K562 (cell line): ENCODE data around the gene SCRN2. TPM values are rescaled to one million over a fixed set of nuclear protein-coding genes. Genes with fewer than 3 reads are reported as not detected.

ENCODE experiments used
- ADNP ChIP-seq: fragments of 200-800 bp; sonication (Bioruptor generic); IDR thresholded peaks from 2 replicates; pipeline ENCODE4 v1.6.1; 2016; ENCODE audit warnings: missing genetic modification characterization, missing compliant biosample characterization
- BDP1 ChIP-seq: IDR thresholded peaks from 3 replicates; pipeline ENCODE4 v1.6.1; 2011; ENCODE audit not compliant: insufficient read length, insufficient read depth
- BRD9 ChIP-seq: fragments of 450-650 bp; IDR thresholded peaks from 2 replicates; pipeline ENCODE4 v1.6.1; 2018; ENCODE audit warnings: low read depth; ENCODE audit not compliant: partially characterized antibody
- CBX2 ChIP-seq: fragments of 200-600 bp; sonication (generic); IDR thresholded peaks from one replicate; pipeline ENCODE4 v1.6.1; 2012; ENCODE audit warnings: mild to moderate bottlenecking, low read length, inconsistent platforms; ENCODE audit not compliant: insufficient read depth, poor library complexity, severe bottlenecking
- DPF2 ChIP-seq: fragments of 450-650 bp; IDR thresholded peaks from 2 replicates; pipeline ENCODE4 v1.6.1; 2016
- FOS ChIP-seq: IDR thresholded peaks from 3 replicates; pipeline ENCODE4 v1.6.1; 2011; ENCODE audit not compliant: insufficient read length; ENCODE audit errors: extremely low read depth
- HNRNPL ChIP-seq: fragments of 200-400 bp; formaldehyde crosslinking; IDR thresholded peaks from 2 replicates; pipeline ENCODE4 v1.6.1; 2017; ENCODE audit warnings: low read depth, mild to moderate bottlenecking, low read length
- KDM4B ChIP-seq, 2 experiments: fragments of 450-650 bp in 1 of 2; sonication (generic) in 1 of 2; IDR thresholded peaks; 2 replicates each; pipeline ENCODE4 v1.6.1; 2016 to 2017; ENCODE audit warnings: borderline replicate concordance in 2 of 2, antibody characterized with exemption in 1 of 2, low read depth in 1 of 2, mild to moderate bottlenecking in 1 of 2
- LCOR ChIP-seq: sonication (generic); formaldehyde crosslinking; IDR thresholded peaks from 2 replicates; pipeline ENCODE4 v1.8.0; 2022; ENCODE audit warnings: mild to moderate bottlenecking, missing genetic modification reagents
- MAZ ChIP-seq, 2 experiments: fragments of 450-650 bp in 1 of 2; sonication (generic) in 1 of 2; formaldehyde crosslinking; IDR thresholded peaks in 1 of 2; conservative IDR thresholded peaks in 1 of 2; 2 replicates each; pipeline versions ENCODE4 v1.4.0 to v1.5.0; 2020; ENCODE audit warnings: mild to moderate bottlenecking in 1 of 2, missing genetic modification reagents in 1 of 2
- NR4A1 ChIP-seq, 2 experiments: fragments of 250-450 bp in 1 of 2; fragments of 450-650 bp in 1 of 2; sonication (Bioruptor Pico) in 1 of 2; IDR thresholded peaks; 2 replicates each; pipeline versions ENCODE4 v1.4.0 to v1.6.1; 2016 to 2020; ENCODE audit warnings: mild to moderate bottlenecking in 2 of 2, missing compliant biosample characterization in 1 of 2, missing genetic modification characterization in 1 of 2, moderate library complexity in 1 of 2
- PHF20 ChIP-seq: fragments of 450-650 bp; IDR thresholded peaks from 2 replicates; pipeline ENCODE4 v1.6.1; 2018; ENCODE audit not compliant: partially characterized antibody
- PHF8 ChIP-seq: fragments of 200-600 bp; sonication (generic); IDR thresholded peaks from 2 replicates; pipeline ENCODE4 v1.6.1; 2012; ENCODE audit warnings: mixed run types, mild to moderate bottlenecking, inconsistent platforms, low read length, moderate library complexity, borderline replicate concordance
- RAD21 ChIP-seq, 2 experiments: fragments of 250-450 bp in 1 of 2; fragments of 450-650 bp in 1 of 2; sonication (Bioruptor Pico) in 1 of 2; formaldehyde crosslinking in 1 of 2; IDR thresholded peaks in 1 of 2; conservative IDR thresholded peaks in 1 of 2; 2 replicates each; pipeline versions ENCODE4 v1.4.0 to v1.8.0; 2020 to 2022; ENCODE audit warnings: mild to moderate bottlenecking in 2 of 2, moderate library complexity in 1 of 2
- RAD51 ChIP-seq: fragments of 450-650 bp; IDR thresholded peaks from 2 replicates; pipeline ENCODE4 v1.7.1; 2016; ENCODE audit warnings: low read depth, mild to moderate bottlenecking, borderline replicate concordance
- RB1 ChIP-seq: fragments of 450-650 bp; IDR thresholded peaks from 2 replicates; pipeline ENCODE4 v1.6.1; 2017; ENCODE audit warnings: low read depth, mild to moderate bottlenecking
- RFX5 ChIP-seq: IDR thresholded peaks from 2 replicates; pipeline ENCODE4 v1.6.1; 2011; ENCODE audit warnings: low read depth, mild to moderate bottlenecking, improper control_type of control experiment, low read length
- SOX6 ChIP-seq: fragments of 450-650 bp; IDR thresholded peaks from 2 replicates; pipeline ENCODE4 v1.6.1; 2014; ENCODE audit warnings: mild to moderate bottlenecking
- TAL1 ChIP-seq: fragments of 450-650 bp; IDR thresholded peaks from 2 replicates; pipeline ENCODE4 v1.6.1; 2016; ENCODE audit warnings: mild to moderate bottlenecking
- TARDBP ChIP-seq: fragments of 450-650 bp; IDR thresholded peaks from 2 replicates; pipeline ENCODE4 v1.6.1; 2016
- TGIF2 ChIP-seq: sonication (generic); formaldehyde crosslinking; IDR thresholded peaks from 2 replicates; pipeline ENCODE4 v1.8.1; 2022; ENCODE audit warnings: mild to moderate bottlenecking, missing genetic modification reagents, moderate library complexity
- ZBTB8A ChIP-seq: fragments of 450-650 bp; IDR thresholded peaks from 2 replicates; pipeline ENCODE4 v1.6.1; 2018; ENCODE audit warnings: mild to moderate bottlenecking, moderate library complexity; ENCODE audit not compliant: partially characterized antibody
- ZNF134 ChIP-seq: fragments of 250-450 bp; sonication (Bioruptor Pico); conservative IDR thresholded peaks from 2 replicates; pipeline ENCODE4 v1.4.0; 2020
- ZNF175 ChIP-seq: fragments of 200-800 bp; sonication (Bioruptor generic); IDR thresholded peaks from 2 replicates; pipeline ENCODE4 v1.6.1; 2016; ENCODE audit warnings: low read depth, mild to moderate bottlenecking, missing genetic modification characterization, missing compliant biosample characterization
- ZNF24 ChIP-seq: fragments of 450-650 bp; IDR thresholded peaks from 2 replicates; pipeline ENCODE4 v1.6.1; 2016
- ZNF274 ChIP-seq: IDR thresholded peaks from 2 replicates; pipeline ENCODE4 v1.6.1; 2011; ENCODE audit warnings: low read depth, mild to moderate bottlenecking, low read length, moderate library complexity, borderline replicate concordance
- ZNF347 ChIP-seq: fragments of 450-650 bp; formaldehyde crosslinking; IDR thresholded peaks from 2 replicates; pipeline ENCODE4 v1.4.0; 2020; ENCODE audit warnings: low read depth, mild to moderate bottlenecking, moderate library complexity
- ZNF398 ChIP-seq: fragments of 250-450 bp; sonication (Bioruptor Pico); IDR thresholded peaks from 2 replicates; pipeline ENCODE4 v1.8.0; 2021; ENCODE audit warnings: moderate library complexity, mild to moderate bottlenecking, inconsistent platforms
- ZNF644 ChIP-seq: fragments of 200-800 bp; sonication (Bioruptor generic); IDR thresholded peaks from 2 replicates; pipeline ENCODE4 v1.6.1; 2016; ENCODE audit warnings: low read depth, missing genetic modification characterization, missing compliant biosample characterization
- ZNF785 ChIP-seq: fragments of 250-450 bp; sonication (Bioruptor Pico); IDR thresholded peaks from 2 replicates; pipeline ENCODE4 v1.4.0; 2020; ENCODE audit warnings: mild to moderate bottlenecking
- polyA plus RNA-seq, 8 experiments: library from polyadenylated mRNA; depleted of rRNA in 4 of 8; stranded (reverse) in 5 of 8; unstranded in 3 of 8; fragments of >200 nt; fragmentation: Nextera tagmentation in 2 of 8; fragmentation: Illumina TruSeq in 1 of 8; extraction: Ambion mirVana in 2 of 8; extraction: Trizol in 1 of 8; gene quantifications; 2 replicates each; pipeline versions ENCODE4 v1.2.1 to v1.2.3, GENCODE V29; 2011 to 2014; ENCODE audit warnings: inconsistent platforms in 1 of 8, missing spikeins in 1 of 8
- total RNA-seq, 7 experiments: library from RNA; depleted of rRNA in 6 of 7; stranded (reverse); fragments of >200 nt in 6 of 7; fragmentation: Illumina TruSeq in 2 of 7; extraction: Trizol in 2 of 7; gene quantifications; 2 replicates each; pipeline versions ENCODE4 v1.2.1 to v1.2.3, GENCODE V29; 2011 to 2021; ENCODE audit warnings: low replicate concordance in 1 of 7

Gene SCRN2
- total and polyA plus RNA-seq, 9 of the 15 experiments (the other 6 are each of a cell fraction or from before 2014, with no cell fraction given) = 0.25 to 32.9 (median 13.6) TPM

- no peak for TF ChIP-seq ZNF274
- no peak for TF ChIP-seq CBX2
- peak; percentile 20 to 39; a peak in 3 of 4 replicates for TF ChIP-seq RAD21 (CRISPR knock-in tag; conservative IDR thresholded peaks at IDR 0.05 in 1 of 2, IDR thresholded peaks at IDR 0.05 in 1 of 2)
- TF ChIP-seq ZNF175 (CRISPR knock-in tag) = peak; percentile 85
- no peak for TF ChIP-seq ZNF785
- TF ChIP-seq PHF8 = peak; percentile 14; the same call in 1 of the 2 replicates
- no peak for TF ChIP-seq ZNF24
- TF ChIP-seq HNRNPL = no peak
- no peak for TF ChIP-seq PHF20
- no peak for TF ChIP-seq NR4A1 (CRISPR knock-in tag; IDR thresholded peaks at IDR 0.05)
- TF ChIP-seq NR4A1 (tag; IDR thresholded peaks at IDR 0.05) = no peak
- TF ChIP-seq BDP1 = no peak
- TF ChIP-seq TARDBP = 0 out of 2 replicates have a peak, but pooled peaks have one; percentile 25
- TF ChIP-seq DPF2 = peak; percentile 86
- no peak; the same call in 1 of the 2 replicates for TF ChIP-seq RAD51
- TF ChIP-seq ZNF134 (CRISPR knock-in tag) = peak; percentile 71
- TF ChIP-seq ZNF644 = peak; percentile 68; the same call in 1 of the 2 replicates
- no peak for TF ChIP-seq ZNF347 (CRISPR knock-in tag)
- no peak for TF ChIP-seq TGIF2 (CRISPR knock-in tag)
- TF ChIP-seq RB1 = no peak
- no peak for TF ChIP-seq FOS
- TF ChIP-seq KDM4B (IDR thresholded peaks at IDR 0.05; ENCODE audit: borderline replicate concordance in 2 of 2, low read depth in 1 of 2) = peak in 1 of 2 experiments; percentile 79; a peak in 1 of 4 replicates
- TF ChIP-seq ADNP = no peak
- no peak for TF ChIP-seq BRD9
- TF ChIP-seq LCOR (CRISPR knock-in tag) = 0 out of 2 replicates have a peak, but pooled peaks have one; percentile 40
- TF ChIP-seq ZBTB8A = no peak
- TF ChIP-seq RFX5 = no peak
- TF ChIP-seq TAL1 = peak; percentile 74
- TF ChIP-seq SOX6 = peak; percentile 80
- peak; percentile 77 to 86 for TF ChIP-seq MAZ (CRISPR knock-in tag; conservative IDR thresholded peaks at IDR 0.05 in 1 of 2, IDR thresholded peaks at IDR 0.05 in 1 of 2)
- no peak for TF ChIP-seq ZNF398 (CRISPR knock-in tag)
Measured at GRCh38 chr17:47877368-47878034, 36.4 kb upstream of the SCRN2 start (continued).
